GM19372 (cell line): ENCODE results near the gene LHFPL4.

Experiments
- ATAC-seq: cut with Tn5 transposase; IDR thresholded peaks from one replicate; pipeline ENCODE4 v1.9.1; 2021; ENCODE audit warnings: mild to moderate bottlenecking, low read depth, moderate library complexity; ENCODE audit not compliant: unreplicated experiment

Gene LHFPL4

GRCh38 chr3:9480265-9480664 is 73.4 kb downstream of the LHFPL4 start:
- no peak for ATAC-seq

GRCh38 chr3:9476935-9477334 is 76.7 kb downstream of the LHFPL4 start:
- ATAC-seq: no peak

- ATAC-seq: no peak
Measured at GRCh38 chr3:9474482-9474881, 79.1 kb downstream of the LHFPL4 start.

GRCh38 chr3:9473496-9474065 is 80.0 kb downstream of the LHFPL4 start:
- ATAC-seq: no peak

- ATAC-seq: no peak
Measured at GRCh38 chr3:9469986-9470385, 83.6 kb downstream of the LHFPL4 start.

- ATAC-seq: no peak
Measured at GRCh38 chr3:9468460-9468859, 85.2 kb downstream of the LHFPL4 start.

GRCh38 chr3:9467451-9467850 is 86.2 kb downstream of the LHFPL4 start:
- ATAC-seq: no peak

GRCh38 chr3:9455596-9456131 is 98.0 kb downstream of the LHFPL4 start:
- ATAC-seq: no peak

- no peak for ATAC-seq
Measured at GRCh38 chr3:9452417-9452816, 101.2 kb downstream of the LHFPL4 start.

- ATAC-seq: no peak
Measured at GRCh38 chr3:9450991-9451390, 102.6 kb downstream of the LHFPL4 start.

- ATAC-seq: no peak
Measured at GRCh38 chr3:9450126-9450525, 103.5 kb downstream of the LHFPL4 start.

- ATAC-seq: no peak
Measured at GRCh38 chr3:9448643-9449042, 105.0 kb downstream of the LHFPL4 start.
